ENCODE data around the gene DHH.

DNA sequence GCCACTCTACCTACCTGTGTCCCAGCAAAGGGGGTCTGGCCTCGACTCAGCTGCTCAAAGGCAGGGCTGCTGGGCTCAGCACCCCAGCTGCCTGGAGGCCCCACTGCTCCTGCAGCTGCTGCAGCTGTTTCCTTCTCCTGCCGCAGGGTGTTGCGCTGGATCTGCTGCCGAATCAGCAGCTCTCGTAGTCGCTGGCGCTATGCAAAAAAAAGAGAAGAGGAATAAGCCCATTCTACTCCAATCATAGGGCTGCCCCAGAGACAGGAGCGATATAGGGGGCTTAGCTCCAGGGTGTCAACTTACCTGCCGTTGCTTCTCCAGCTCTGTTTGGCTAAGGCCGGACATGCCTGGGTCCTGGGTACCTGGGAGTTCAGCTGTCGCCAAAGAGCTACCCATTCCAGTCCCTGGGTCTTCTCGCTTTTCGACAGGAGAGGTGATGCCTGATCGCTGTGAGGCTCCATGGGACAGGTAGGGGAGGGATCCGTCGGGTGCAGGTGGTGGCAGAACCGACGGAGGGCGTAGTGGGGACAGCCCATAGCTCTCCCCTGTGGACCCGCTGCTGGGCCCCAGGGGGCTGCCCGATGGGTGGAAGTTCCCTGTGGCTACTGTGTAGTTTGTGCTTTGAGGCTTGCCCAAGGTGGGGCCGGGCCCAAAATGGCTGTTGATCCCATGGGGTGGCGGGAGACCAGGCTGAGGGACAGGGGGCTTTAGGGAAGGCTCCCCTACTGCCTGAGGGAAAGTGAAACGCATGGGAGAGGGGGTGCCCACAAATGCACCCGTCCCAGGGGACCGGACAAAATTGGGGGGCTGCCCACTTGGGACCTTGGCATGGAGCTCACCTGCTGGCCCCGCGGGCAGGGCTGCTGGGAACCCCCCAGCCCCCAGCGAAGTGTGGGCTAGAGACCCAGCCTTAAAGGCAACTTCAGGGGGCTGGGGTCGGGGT is 54.9 kb downstream of the DHH start:
- TF ChIP-seq, protein P1, sequence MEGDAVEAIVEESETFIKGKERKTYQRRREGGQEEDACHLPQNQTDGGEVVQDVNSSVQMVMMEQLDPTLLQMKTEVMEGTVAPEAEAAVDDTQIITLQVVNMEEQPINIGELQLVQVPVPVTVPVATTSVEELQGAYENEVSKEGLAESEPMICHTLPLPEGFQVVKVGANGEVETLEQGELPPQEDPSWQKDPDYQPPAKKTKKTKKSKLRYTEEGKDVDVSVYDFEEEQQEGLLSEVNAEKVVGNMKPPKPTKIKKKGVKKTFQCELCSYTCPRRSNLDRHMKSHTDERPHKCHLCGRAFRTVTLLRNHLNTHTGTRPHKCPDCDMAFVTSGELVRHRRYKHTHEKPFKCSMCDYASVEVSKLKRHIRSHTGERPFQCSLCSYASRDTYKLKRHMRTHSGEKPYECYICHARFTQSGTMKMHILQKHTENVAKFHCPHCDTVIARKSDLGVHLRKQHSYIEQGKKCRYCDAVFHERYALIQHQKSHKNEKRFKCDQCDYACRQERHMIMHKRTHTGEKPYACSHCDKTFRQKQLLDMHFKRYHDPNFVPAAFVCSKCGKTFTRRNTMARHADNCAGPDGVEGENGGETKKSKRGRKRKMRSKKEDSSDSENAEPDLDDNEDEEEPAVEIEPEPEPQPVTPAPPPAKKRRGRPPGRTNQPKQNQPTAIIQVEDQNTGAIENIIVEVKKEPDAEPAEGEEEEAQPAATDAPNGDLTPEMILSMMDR (IDR thresholded peaks at IDR 0.05), result no peak
- TF ChIP-seq POLR2AphosphoS5 (IDR thresholded peaks at IDR 0.05) (no peak), POLR2A (IDR thresholded peaks at IDR 0.05) (no peak)

Data from upper lobe of left lung (tissue), 4 donors.